GM21825 (cell line): ENCODE results near the gene ELF5.
A peak's percentile ranks its signal among the peaks of the same experiment; 100 is the strongest.

Experiments used
- ATAC-seq: cut with Tn5 transposase; IDR thresholded peaks from one replicate; pipeline ENCODE4 v1.9.1; 2021; ENCODE audit warnings: mild to moderate bottlenecking, moderate library complexity; ENCODE audit not compliant: unreplicated experiment

Gene ELF5

DNA sequence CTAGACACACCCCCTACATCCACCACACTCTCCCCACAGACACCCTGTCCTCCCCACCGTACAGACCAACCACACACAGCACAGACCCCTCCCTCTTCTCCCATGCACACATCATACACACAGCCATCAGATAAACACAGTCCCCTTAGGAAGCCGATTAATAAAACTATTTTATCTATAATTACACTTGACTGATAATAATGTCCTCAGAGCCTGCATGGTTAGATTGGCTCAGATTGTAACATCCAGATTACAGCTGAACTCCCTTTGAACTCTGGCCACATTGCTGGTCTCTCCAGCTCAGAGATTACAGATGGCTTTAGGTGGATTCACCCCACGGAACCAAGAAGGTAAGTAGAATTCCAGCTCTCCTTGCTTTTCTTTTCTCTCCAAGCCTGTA is 9.5 kb upstream of the ELF5 start:
- ATAC-seq: no peak

DNA sequence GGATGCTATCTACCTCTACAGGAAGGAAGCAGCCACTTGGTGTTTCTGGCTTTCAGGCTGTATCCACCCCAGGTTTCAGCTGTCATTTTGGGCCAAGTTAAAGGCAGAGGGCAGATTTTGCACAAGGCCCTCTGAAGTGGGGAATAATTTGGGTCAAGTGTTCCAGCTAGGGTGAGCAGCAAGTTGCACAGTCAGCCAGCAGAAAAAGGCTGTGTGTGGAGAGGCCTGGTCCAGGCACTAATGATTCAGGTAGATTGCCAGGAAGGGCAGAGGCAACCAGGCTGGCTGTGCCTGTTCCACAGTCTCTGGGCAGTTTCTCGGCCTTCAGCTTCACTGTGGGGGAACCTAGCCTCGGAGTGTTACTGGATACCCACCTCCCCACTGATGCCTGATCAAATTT is 8.6 kb upstream of the ELF5 start:
- no peak for ATAC-seq

GRCh38 chr11:34521265-34521664 is 7.7 kb upstream of the ELF5 start:
- no peak for ATAC-seq

- no peak for ATAC-seq
Measured at GRCh38 chr11:34519595-34520235, 6.1 kb upstream of the ELF5 start.

- no peak for ATAC-seq
Measured at GRCh38 chr11:34516247-34517040, 2.9 kb upstream of the ELF5 start.

- no peak for ATAC-seq
Measured at GRCh38 chr11:34514597-34514996, 1.0 kb upstream of the ELF5 start.

DNA sequence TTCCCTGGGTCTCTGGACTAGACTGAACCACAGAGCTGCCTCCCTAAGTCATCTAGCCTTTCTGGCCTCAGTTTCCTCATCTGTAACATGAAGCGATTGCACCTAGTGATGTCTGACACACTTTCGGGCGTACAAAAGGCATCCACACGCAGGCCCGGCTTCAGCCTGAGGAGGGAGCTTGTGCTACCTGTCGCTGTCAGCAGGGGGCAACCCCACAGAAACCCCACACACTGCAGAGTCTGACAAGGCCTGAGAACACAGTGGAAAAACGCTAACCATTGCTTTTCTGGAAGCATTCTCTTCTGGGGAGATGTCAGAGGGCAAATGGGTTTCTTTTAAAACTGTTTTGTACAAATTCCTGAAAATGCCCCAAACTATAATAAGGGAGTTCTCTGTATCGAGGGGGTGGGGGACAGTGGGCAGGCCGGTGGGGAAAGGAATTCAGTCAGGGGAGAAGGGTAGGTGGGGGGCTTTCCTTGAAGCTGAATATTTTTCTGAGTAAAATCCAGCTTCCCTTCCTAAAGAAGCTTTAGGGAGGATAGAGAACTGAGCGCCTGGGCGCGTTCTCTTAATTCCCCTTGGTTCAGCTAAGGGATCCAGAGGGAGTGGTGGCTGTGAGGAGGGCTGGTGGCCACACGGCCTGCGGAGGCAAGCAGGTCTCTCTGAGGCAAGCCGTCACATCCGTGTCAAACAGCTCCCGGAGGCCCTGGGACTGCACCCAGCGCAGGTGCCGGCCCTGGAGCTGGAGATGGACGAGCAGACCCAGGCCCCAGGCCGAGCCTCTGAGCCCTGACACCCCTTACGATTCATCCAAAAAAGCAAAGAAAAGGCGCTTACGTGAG is 533 bp downstream of the ELF5 start:
- ATAC-seq: peak; percentile 89

DNA sequence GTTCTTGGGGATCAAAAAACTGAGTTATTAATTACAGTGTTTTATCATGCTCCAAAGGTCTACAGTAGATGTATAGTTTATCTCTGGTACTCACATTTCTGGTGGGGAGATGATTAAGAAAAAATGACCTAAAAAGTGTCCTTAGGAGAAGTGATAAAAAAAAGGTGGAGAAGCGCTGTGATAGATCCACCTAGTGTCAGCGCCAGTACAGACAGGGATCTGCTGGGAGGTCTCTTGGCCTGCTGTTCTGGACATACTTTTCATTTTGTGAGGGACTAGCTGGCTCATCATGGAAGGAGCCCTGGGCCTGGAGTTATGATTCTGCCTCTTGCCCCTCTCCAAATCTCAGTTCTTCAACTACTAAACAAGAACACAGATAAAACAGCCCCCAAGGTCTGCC is 2.9 kb downstream of the ELF5 start:
- no peak for ATAC-seq

- no peak for ATAC-seq
Measured at GRCh38 chr11:34510218-34510617, 3.4 kb downstream of the ELF5 start.

DNA sequence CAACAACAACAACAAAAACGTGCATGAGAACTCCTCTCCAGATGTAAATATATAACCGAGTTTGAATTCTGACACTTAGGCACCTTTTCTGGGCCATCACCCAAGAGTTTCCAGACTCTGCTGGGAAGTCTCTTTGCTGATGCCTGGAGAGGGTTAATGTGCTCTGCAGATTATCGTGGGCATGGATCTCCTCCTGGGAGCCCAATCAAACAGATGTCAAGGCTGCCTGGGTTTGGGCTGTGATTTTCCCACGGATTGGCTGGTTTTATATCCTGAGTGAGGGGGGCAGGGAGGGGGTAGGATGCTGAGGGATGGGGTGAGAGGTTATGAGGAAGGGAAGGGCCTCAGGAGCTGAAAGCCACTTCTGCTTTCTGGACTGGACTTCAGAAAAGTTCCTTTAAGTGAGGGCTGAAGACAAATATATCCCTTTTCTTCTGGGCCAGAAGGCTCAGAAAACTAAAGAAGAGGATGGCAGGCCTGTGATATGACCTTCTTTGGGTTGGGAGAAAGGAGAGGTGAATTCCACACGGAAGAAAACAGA is 4.2 kb downstream of the ELF5 start:
- no peak for ATAC-seq

- ATAC-seq: no peak
Measured at GRCh38 chr11:34508524-34508923, 5.1 kb downstream of the ELF5 start.

- ATAC-seq: no peak
Measured at GRCh38 chr11:34507610-34508009, 6.0 kb downstream of the ELF5 start.

DNA sequence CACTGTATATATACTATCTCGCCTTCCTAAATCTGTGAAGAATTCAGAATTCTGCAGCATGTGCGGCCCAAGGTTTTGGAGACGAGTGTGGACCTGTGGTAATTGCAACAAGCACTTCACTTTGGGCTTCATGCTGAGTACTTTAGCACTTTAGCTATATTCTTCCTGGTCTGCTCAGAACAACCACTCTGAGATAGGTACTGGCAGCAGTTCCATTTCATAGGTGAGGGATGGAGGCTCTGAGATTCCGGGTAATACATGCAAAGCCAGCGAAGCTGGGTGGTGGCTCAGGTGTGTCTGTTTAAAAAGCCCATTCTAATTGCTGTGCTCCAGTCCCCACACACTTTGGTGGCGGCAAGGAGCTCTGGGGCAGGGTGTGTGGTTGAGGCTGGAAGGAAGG is 6.4 kb downstream of the ELF5 start:
- no peak for ATAC-seq

DNA sequence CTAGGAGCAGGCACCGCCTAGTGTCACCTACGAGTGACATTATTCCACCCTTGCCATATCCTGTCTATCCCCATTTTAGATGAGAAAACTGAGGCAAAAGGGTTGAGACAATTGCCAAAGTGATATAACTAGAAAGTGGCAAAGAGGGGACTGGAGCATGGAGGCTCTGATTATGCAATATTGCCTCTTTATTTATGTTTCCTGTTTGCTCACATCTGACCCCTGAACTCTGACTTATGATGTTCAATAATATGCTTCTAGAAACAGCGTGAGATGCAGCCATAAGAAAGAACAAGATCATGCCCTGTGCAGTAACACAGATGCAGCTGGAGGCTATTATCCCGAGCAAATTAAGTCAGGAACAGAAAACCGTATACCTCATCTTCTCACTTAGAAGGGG is 7.7 kb downstream of the ELF5 start:
- no peak for ATAC-seq

DNA sequence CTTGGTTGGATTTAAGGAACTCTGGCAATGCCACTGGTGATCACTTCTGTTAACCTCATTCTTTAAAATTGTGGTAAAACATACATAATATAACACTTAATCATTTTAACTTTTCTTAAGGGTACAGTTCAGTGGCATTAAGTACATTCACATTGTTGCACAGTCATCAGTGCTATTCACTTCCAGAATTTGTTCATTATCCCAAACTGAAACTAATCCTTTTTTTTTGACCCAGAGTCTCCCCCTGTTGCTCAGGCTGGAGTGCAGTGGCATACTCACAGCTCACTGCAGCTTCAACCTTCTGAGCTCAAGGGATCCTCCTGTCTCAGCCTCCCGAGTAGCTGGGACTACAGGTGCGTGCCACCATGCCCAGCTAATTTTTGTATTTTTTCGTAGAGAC is 10.6 kb downstream of the ELF5 start:
- ATAC-seq: no peak

DNA sequence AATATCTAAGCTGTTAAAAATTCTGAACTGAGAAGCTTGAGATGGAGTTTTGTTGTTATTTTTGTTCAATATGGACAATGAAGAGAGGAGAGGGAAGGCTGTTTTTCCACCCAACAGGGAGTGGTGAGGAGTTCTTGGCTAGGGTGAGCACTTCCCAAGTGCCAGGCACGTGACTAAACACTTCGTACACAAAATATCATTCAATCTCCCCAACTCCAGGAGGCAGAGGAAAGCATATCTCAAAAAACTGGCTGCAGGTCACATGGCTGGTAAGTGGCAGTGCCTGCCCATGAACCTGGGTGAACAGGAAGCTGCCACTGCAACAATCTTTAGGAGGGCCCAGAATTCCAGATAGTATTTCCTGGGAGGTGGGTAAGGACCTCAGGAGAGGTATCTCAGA is 11.6 kb downstream of the ELF5 start:
- no peak for ATAC-seq

GRCh38 chr11:34501500-34501899 is 12.1 kb downstream of the ELF5 start:
- no peak for ATAC-seq

DNA sequence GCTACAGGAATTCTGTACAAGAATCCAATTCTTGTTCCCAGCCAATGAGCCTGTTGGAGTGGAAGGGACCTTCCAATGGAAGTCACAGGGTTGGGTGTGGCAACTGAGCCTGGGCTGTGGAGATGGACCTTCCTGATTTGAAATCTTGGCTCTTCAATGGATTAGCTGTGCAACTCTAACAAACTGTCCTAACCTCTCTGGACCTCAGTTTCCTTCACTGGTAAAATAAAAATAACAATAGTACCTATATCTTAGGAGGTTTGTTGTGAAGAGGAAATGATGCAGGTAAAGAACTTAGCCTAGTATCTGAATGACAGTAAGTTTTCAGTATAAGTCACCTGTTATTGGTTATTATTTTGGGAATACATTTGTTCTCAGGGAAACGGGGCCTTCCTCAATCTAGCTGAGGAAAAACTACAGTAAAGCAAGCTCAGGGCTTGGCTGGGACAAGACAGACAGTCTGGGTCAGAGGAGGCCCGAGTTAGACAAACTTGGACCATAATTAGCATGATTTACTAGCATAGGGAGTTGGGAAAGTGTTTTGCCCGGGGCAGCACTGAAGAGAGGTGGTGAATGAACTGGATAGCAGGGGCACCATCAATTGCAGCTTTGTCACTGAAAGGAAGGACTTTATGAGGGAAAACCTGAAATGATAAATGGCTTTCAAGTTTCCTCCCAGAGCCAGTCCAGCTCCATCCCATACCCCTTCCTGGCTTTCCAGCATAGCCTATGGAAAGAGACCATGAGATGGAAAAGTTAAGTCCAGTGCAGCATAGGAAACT is 13.7 kb downstream of the ELF5 start:
- no peak for ATAC-seq

GRCh38 chr11:34495724-34496377 is 17.7 kb downstream of the ELF5 start:
- no peak for ATAC-seq

DNA sequence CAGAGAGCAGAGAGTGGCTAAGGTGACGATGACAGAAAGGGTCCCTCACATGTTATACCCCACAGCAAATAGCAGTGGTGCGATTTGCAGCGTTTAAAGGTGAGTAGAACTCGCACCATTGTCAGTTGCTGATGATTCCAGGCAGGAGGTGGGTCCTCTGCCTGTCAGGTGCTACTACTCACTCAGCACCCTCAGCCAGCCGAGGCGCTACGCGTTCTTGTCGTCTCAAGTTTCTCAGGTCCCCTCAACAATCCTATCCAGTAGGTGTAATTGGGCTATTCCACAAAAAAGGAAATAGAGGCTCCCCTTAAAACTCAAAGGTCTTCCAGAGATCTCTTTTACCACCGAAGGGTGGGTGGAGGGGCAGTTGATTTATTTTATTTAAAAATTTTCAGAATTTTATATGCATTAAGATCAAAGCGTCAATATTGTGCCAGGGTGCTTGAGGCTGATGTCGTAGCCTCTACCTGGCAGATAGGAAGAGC is 18.3 kb downstream of the ELF5 start:
- ATAC-seq: no peak
